GM12878 (cell line): ENCODE results near the gene TBC1D2B. TPM values are rescaled to one million over a fixed set of nuclear protein-coding genes. Genes with fewer than 3 reads are reported as not detected.
"Not testable (repeated sequence)": the region's sequence is repeated elsewhere in the genome, so short reads cannot be mapped to it uniquely, and the experiment has no call there.

Experiments
- ATAC-seq: fragments of 200-7000 bp; cut with Tn5 transposase; 3 replicates; pipeline ENCODE4 v1.9.1; 2020; ENCODE audit warnings: mild to moderate bottlenecking, moderate library complexity
- BruUV-seq: library from RNA; stranded (reverse); fragments of 400-500 nt; replicated peaks from 2 replicates; lab custom pipeline; 2021; lab: Mats Ljungman, UMichigan
- CTCF ChIA-PET: fragments of 300-600 bp; sonication (Branson Sonifier 250); formaldehyde crosslinking; extraction: SDS; loops from one replicate; lab custom pipeline; 2021; ENCODE audit warnings: inconsistent platforms; lab: Yijun Ruan, JAX
- POLR2A ChIA-PET: fragments of 350-600 bp; formaldehyde crosslinking; extraction: SDS; loops from one replicate; lab custom pipeline; 2021; ENCODE audit warnings: inconsistent platforms; lab: Charles Lee
- RAD21 ChIA-PET: fragments of 300-600 bp; sonication (Branson Sonifier 250); formaldehyde crosslinking; loops from one replicate; lab custom pipeline; 2023; ENCODE audit warnings: antibody characterized with exemption; ENCODE audit not compliant: unreplicated experiment; lab: Charles Lee
- SMC1A ChIA-PET: fragments of 300-600 bp; sonication (Branson Sonifier 250); formaldehyde crosslinking; loops from one replicate; lab custom pipeline; 2023; ENCODE audit not compliant: unreplicated experiment, uncharacterized antibody; lab: Charles Lee
- DNase-seq: peaks from one replicate; pipeline ENCODE4 v3.0.0-alpha.2; 2011; ENCODE audit warnings: low read depth, low spot score
- FAIRE-seq: peaks from 3 replicates; lab custom pipeline; 2011; peaks lifted over from hg19 to GRCh38; lab: Jason Lieb, UNC
- H2AFZ ChIP-seq: 2 replicates; pipeline ENCODE4 v1.6.0; 2011; ENCODE audit warnings: low read depth, low read length, control low read depth; ENCODE audit not compliant: control insufficient read depth
- H3K27ac ChIP-seq: 2 replicates; pipeline ENCODE4 v1.5.1; 2011; ENCODE audit warnings: control low read depth; ENCODE audit not compliant: control insufficient read depth, insufficient read depth
- H3K27me3 ChIP-seq, 2 experiments: replicated peaks in 1 of 2; 2 replicates each; pipeline versions ENCODE4 v1.6.0 to v1.6.1; 2011; ENCODE audit warnings: low read length in 1 of 2; ENCODE audit not compliant: control insufficient read depth in 2 of 2, insufficient read depth in 2 of 2
- H3K36me3 ChIP-seq, 2 experiments: 2 replicates each; pipeline ENCODE4 v1.5.1; 2011; ENCODE audit warnings: low read length in 1 of 2; ENCODE audit not compliant: control insufficient read depth in 2 of 2, insufficient read depth in 2 of 2
- H3K4me1 ChIP-seq: 2 replicates; pipeline ENCODE4 v1.6.1; 2011; ENCODE audit warnings: mild to moderate bottlenecking, low read length, moderate library complexity, mixed read lengths; ENCODE audit not compliant: control insufficient read depth, insufficient read depth
- H3K4me2 ChIP-seq: 2 replicates; pipeline ENCODE4 v1.6.0; 2011; ENCODE audit warnings: control low read depth; ENCODE audit not compliant: control insufficient read depth, insufficient read depth
- H3K4me3 ChIP-seq: fragments of 200-600 bp; sonication (generic); 2 replicates; pipeline ENCODE4 v1.5.1; 2016
- H3K79me2 ChIP-seq: 2 replicates; pipeline ENCODE4 v1.6.0; 2011; ENCODE audit warnings: low read length; ENCODE audit not compliant: control insufficient read depth, insufficient read depth
- H3K9ac ChIP-seq: 2 replicates; pipeline ENCODE4 v1.8.0; 2011; ENCODE audit warnings: low read length, control low read depth, mixed read lengths; ENCODE audit not compliant: control insufficient read depth, insufficient read depth
- H3K9me3 ChIP-seq: replicated peaks from 3 replicates; pipeline ENCODE4 v1.5.1; 2011; ENCODE audit warnings: mild to moderate bottlenecking, low read length; ENCODE audit not compliant: control insufficient read depth, insufficient read depth
- H4K20me1 ChIP-seq: 2 replicates; pipeline ENCODE4 v1.6.0; 2011; ENCODE audit not compliant: control insufficient read depth, insufficient read depth
- ATF7 ChIP-seq: fragments of 450-650 bp; IDR thresholded peaks from 2 replicates; pipeline ENCODE4 v1.6.1; 2016; ENCODE audit warnings: low read depth, mild to moderate bottlenecking
- CEBPB ChIP-seq, 2 experiments: fragments of 150-350 bp in 1 of 2; IDR thresholded peaks; 2 replicates each; pipeline ENCODE4 v1.6.1; 2012 to 2014; ENCODE audit warnings: low read depth in 2 of 2, low read length in 2 of 2, borderline replicate concordance in 1 of 2, inconsistent platforms in 1 of 2
- CTCF ChIP-seq, 3 experiments: IDR thresholded peaks in 2 of 3; conservative IDR thresholded peaks in 1 of 3; 2 replicates each; pipeline ENCODE4 v1.5.1; 2011; ENCODE audit warnings: low read depth in 3 of 3, low read length in 3 of 3, mild to moderate bottlenecking in 3 of 3, control low read depth in 2 of 3, moderate library complexity in 2 of 3, inconsistent platforms in 1 of 3, mixed read lengths in 1 of 3; ENCODE audit not compliant: control insufficient read depth in 2 of 3, insufficient read depth in 1 of 3; ENCODE audit errors: extremely low read depth in 1 of 3
- RUNX3 ChIP-seq: IDR thresholded peaks from 2 replicates; pipeline ENCODE4 v1.6.1; 2012; ENCODE audit warnings: low read length, inconsistent platforms
- WGBS: methylation state at CpG from one replicate; pipeline ENCODE4 v1.1.6; 2016; ENCODE audit warnings: low lambda C conversion rate; ENCODE audit not compliant: insufficient replicate concordance, insufficient coverage; ENCODE audit errors: missing lambda C conversion rate; 5-methylcytosine and 5-hydroxymethylcytosine counted together
- in situ Hi-C: fragments of 300-500 bp; cut with MboI; formaldehyde crosslinking; loops from 9 replicates; pipeline ENCODE4 v1.14.3; 2018; ENCODE audit warnings: mixed read lengths
- intact Hi-C: fragments of 100-400 bp; cut with micrococcal nuclease; formaldehyde crosslinking; loops from one replicate; pipeline ENCODE4 v1.14.2; 2022; ENCODE audit not compliant: unreplicated experiment
- polyA plus RNA-seq, 11 experiments: library from polyadenylated mRNA; depleted of rRNA in 4 of 11; unstranded in 6 of 11; stranded (reverse) in 5 of 11; fragments of >200 nt; fragmentation: Nextera tagmentation in 4 of 11; fragmentation: Illumina TruSeq in 1 of 11; extraction: Ambion mirVana in 4 of 11; extraction: Trizol in 1 of 11; gene quantifications; 1 replicate in 1 of 11; 2 replicates in 10 of 11; pipeline versions ENCODE4 v1.2.1 to v1.2.3, GENCODE V29; 2011 to 2016; ENCODE audit warnings: inconsistent platforms in 2 of 11, missing spikeins in 2 of 11, low read depth in 1 of 11
- total RNA-seq, 4 experiments: library from RNA; depleted of rRNA in 3 of 4; stranded (reverse); fragments of >200 nt in 3 of 4; fragmentation: Illumina TruSeq in 1 of 4; extraction: Trizol in 1 of 4; gene quantifications; 2 replicates each; pipeline versions ENCODE4 v1.2.1 to v1.2.3, GENCODE V29; 2013 to 2021

Gene TBC1D2B
- total and polyA plus RNA-seq, 10 of the 15 experiments (the other 5 are each of a cell fraction or from before 2014, with no cell fraction given), result 1.3 to 53.4 (median 19.4) TPM

GRCh38 chr15:77953926-77954325, 123.6 kb downstream of the TBC1D2B start:
- H3K4me2 ChIP-seq, result peak overlapping the region; percentile 55; the same call in 1 of the 2 replicates
- H3K9ac ChIP-seq, H3K36me3 ChIP-seq, H4K20me1 ChIP-seq, in situ Hi-C loops, H3K27me3 ChIP-seq, H2AFZ ChIP-seq, BruUV-seq, FAIRE-seq, H3K79me2 ChIP-seq, POLR2A ChIA-PET, H3K4me3 ChIP-seq, H3K4me1 ChIP-seq, H3K27ac ChIP-seq, H3K9me3 ChIP-seq: not testable (repeated sequence)
- ChIA-PET RAD21 (interaction anchor here (2.0 kb wide), 1 partner anchor 154 kb away, joined by 9 read pairs; no protein-coding TSS in a partner anchor), CTCF (interaction anchor here (0.8 to 6.8 kb wide), 7 partner anchors 11 to 286 kb away, joined by 3 to 133 read pairs (median 4); no protein-coding TSS in a partner anchor), SMC1A (interaction anchor here (1.1 to 7.1 kb wide), 3 partner anchors 10 to 157 kb away, joined by 3 to 99 read pairs (median 5); no protein-coding TSS in a partner anchor)
- intact Hi-C loops, result loop anchor here (10.0 kb wide), 1 partner anchor 49 kb away; no protein-coding TSS in a partner anchor
- 0% methylated on average over 5 of the region's 5 CpGs for WGBS
- DNase-seq, result peak; percentile 53
- peak; percentile 79 for ATAC-seq
- TF ChIP-seq CEBPB (IDR thresholded peaks at IDR 0.05; ENCODE audit: borderline replicate concordance in 1 of 2, low read depth in 2 of 2, low read length in 2 of 2) (peak in 1 of 2 experiments; percentile 33; a peak in 1 of 4 replicates), RUNX3 (peak; percentile 31; the same call in 1 of the 2 replicates), ATF7 (0 out of 2 replicates have a peak, but pooled peaks have one; percentile 19)

GRCh38 chr15:77952928-77953446, 124.5 kb downstream of the TBC1D2B start:
- H3K4me2 ChIP-seq, H3K27ac ChIP-seq, DNase-seq, H3K27me3 ChIP-seq, H2AFZ ChIP-seq, BruUV-seq, H3K4me3 ChIP-seq, POLR2A ChIA-PET, RAD21 ChIA-PET, H3K36me3 ChIP-seq, in situ Hi-C loops, H3K9ac ChIP-seq: not testable (repeated sequence)
- ATAC-seq, result peak; percentile 66
- CTCF ChIA-PET, result interaction anchor here (1.4 to 1.5 kb wide), 2 partner anchors 14 to 287 kb away, joined by 3 to 6 read pairs; no protein-coding TSS in a partner anchor
- intact Hi-C loops, result loop anchor here (10.0 kb wide), 1 partner anchor 48 kb away; no protein-coding TSS in a partner anchor
- WGBS, result 59% methylated on average over 4 of the region's 5 CpGs
- 0 out of 6 replicates have a peak, but pooled peaks of 1 of the 3 experiments have one; percentile 19 for TF ChIP-seq CTCF (IDR thresholded peaks at IDR 0.05 in 2 of 3, conservative IDR thresholded peaks at IDR 0.05 in 1 of 3; ENCODE audit: control insufficient read depth in 2 of 3, extremely low read depth in 1 of 3, insufficient read depth in 1 of 3, low read depth in 3 of 3, low read length in 3 of 3)
- TF ChIP-seq, all 136 proteins: peak for 1; not testable (repeated sequence) for 135
- H4K20me1 ChIP-seq, H3K79me2 ChIP-seq, H3K9me3 ChIP-seq, FAIRE-seq, H3K4me1 ChIP-seq, SMC1A ChIA-PET: not testable (repeated sequence)

- H3K4me3 ChIP-seq, H3K4me1 ChIP-seq, ATAC-seq, H3K9ac ChIP-seq, SMC1A ChIA-PET, CTCF ChIA-PET, H3K79me2 ChIP-seq, H3K36me3 ChIP-seq, H3K9me3 ChIP-seq, H3K4me2 ChIP-seq, RAD21 ChIA-PET, H2AFZ ChIP-seq, FAIRE-seq, H3K27me3 ChIP-seq, in situ Hi-C loops, DNase-seq, H4K20me1 ChIP-seq, POLR2A ChIA-PET, BruUV-seq, H3K27ac ChIP-seq: not testable (repeated sequence)
- intact Hi-C loops, result loop anchor here (10.0 kb wide), 1 partner anchor 46 kb away; no protein-coding TSS in a partner anchor
- WGBS, result 33% methylated on average over 4 of the region's 5 CpGs
Observed at GRCh38 chr15:77951105-77951786, 126.3 kb downstream of the TBC1D2B start.
